ENCODE results near the gene DNTTIP2.
"Not testable (repeated sequence)": the region's sequence is repeated elsewhere in the genome, so short reads cannot be mapped to it uniquely, and the experiment has no call there.

The DNTTIP2 gene

DNA sequence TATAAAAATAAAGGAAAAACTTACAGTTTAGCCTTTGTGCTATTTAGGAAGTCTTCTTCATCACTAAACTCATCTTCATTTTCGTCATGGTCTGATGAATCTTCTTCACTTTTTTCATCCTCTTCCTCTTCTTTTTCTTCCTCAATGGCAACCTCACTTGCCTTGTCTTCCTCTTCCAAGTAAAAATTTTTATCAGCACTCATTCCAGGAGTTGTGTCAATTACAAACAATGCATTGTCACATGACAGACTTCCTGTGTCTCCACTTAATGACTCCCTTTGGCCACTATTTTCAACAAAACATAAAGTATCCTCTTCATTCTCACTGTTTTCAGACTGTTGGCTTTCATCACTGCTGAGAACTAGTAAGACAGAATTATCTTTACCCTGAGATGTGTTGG is 2.8 kb downstream of the DNTTIP2 start:
- no peak for DNase-seq

- DNase-seq = peak; percentile 77
These were observed 4.9 kb downstream of the DNTTIP2 start for GRCh38 chr1:93874025-93874651.

DNA sequence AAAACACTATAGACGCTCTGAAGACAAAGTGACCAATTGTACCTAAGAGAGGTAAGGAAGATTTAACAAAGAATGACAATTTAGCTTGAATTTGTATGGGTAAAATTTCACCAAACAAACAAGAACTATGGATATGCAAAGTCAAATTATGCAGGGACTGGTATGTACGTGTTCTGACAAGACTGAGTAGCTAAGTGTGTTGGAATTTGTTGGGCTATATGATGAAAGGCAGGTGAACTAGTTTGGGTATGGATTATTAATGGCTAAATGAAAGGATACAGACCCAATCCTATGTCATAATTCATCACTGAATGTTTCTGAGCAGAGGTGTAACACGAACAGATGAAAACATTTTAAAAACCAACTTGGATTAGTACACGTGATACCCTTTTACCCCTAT is 7.6 kb downstream of the DNTTIP2 start:
- DNase-seq = no peak

DNA sequence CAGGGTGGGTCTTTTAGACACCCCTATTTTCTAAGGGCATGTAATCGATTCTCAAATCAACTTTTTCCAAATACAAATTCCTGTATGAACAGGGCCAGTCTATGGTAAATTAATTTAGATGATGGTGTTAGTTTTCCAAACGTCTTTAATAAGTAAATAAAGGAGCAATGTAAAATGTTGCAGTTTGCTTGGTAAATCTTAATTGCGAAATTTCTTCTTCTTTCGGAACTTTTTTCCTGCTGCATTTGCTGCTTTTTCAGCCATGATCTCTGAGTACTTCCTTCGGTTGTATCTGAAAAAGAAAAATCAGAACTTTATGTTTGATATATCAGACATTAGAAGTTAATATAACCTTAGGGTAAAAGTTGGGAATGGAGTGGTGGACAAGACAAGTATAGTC is 9.4 kb downstream of the DNTTIP2 start:
- DNase-seq = no peak

DNA sequence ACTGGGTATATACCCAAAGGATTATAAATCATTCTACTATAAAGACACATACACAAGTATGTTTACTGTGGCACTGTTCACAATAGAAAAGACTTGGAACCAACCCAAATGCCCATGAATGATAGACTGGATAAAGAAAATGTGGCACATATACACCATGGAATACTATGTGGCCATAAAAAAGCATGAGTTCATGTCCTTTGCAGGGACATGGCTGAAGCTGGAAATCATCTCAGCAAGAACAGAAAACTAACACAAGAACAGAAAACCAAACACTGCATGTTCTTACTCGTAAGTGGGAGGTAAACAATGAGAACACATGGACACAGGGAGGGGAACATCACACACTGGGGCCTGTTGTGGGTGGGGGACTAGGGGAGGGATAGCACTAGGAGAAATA is 10.5 kb downstream of the DNTTIP2 start:
- DNase-seq = not testable (repeated sequence)

GRCh38 chr1:93865253-93865652 is 13.8 kb downstream of the DNTTIP2 start:
- no peak for DNase-seq

- DNase-seq = no peak
These were observed 14.8 kb downstream of the DNTTIP2 start for GRCh38 chr1:93864175-93864574.

DNA sequence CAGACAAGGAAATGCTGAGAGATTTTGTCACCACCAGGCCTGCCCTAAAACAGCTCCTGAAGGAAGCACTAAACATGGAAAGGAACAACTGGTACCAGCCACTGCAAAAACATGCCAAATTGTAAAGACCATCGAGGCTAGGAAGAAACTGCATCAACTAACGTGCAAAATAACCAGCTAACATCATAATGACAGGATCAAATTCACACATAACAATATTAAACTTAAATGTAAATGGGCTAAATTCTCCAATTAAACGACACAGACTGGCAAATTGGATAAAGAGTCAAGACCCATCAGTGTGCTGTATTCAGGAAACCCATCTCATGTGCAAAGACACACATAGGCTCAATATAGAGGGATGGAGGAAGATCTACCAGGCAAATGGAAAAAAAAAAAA is 21.4 kb downstream of the DNTTIP2 start:
- not testable (repeated sequence) for DNase-seq

GRCh38 chr1:93855983-93856382 is 23.0 kb downstream of the DNTTIP2 start:
- not testable (repeated sequence) for DNase-seq

GRCh38 chr1:93853940-93854339 is 25.1 kb downstream of the DNTTIP2 start:
- no peak for DNase-seq

GRCh38 chr1:93851878-93852277 is 27.1 kb downstream of the DNTTIP2 start:
- no peak for DNase-seq

DNA sequence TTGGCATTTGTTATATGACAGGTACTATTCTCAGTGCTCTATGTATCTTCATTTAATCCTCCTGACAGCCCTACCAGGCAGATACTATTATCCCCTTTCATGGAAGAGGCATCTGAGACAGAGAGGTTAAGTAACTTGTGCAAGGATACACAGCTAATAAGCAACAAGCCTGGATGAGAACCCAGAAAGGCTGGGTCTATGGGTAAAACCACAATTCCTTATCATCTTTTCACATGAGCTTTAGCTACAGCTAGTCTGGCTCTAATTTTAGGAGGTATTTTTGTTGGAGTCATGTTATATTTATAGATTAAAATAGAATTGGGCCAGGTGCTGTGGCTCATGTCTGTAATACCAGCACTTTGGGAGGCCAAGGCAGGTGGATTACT is 27.7 kb downstream of the DNTTIP2 start:
- peak; percentile 94 for DNase-seq

GRCh38 chr1:93850687-93851326 is 28.2 kb downstream of the DNTTIP2 start:
- DNase-seq = peak; percentile 55

- DNase-seq = no peak
These were observed 30.6 kb downstream of the DNTTIP2 start for GRCh38 chr1:93848350-93848883.

- DNase-seq = peak; percentile 78
These were observed 31.2 kb downstream of the DNTTIP2 start for GRCh38 chr1:93847811-93848288.

GRCh38 chr1:93846992-93847810 is 31.8 kb downstream of the DNTTIP2 start:
- peak; percentile 92 for DNase-seq

GRCh38 chr1:93846206-93846991 is 32.6 kb downstream of the DNTTIP2 start:
- DNase-seq = peak; percentile 94

DNA sequence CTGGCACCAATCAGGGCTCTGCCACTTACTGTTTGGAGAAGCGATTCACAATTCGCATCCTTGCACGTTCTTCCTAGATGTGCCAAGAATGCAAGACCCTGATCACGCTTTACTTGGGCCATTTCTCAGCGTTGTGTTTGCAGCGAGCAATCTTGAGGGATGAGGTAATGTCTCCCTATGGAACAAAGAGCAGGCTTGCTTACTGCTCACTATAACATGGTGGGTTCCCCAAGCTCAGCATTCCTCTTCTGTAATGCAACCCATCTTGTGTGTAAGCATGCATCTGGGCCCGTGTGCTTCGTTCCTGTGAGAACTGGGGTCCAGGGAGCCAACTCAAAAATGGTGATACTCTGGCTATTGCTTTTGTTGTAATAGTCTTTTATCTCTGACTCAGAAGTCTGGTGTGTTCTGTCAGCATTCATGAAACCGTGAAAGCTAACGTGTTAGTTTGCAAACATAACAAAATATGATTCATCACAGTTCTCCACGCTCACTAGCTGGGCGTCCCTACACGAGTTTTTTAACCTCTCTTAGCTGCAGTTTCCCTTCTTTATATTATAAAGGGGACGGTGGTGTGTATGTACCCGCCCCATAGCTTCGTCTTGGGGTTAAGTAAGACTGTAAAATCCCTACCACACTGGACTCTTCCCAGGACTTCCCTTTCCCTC is 33.3 kb downstream of the DNTTIP2 start:
- no peak for DNase-seq

DNA sequence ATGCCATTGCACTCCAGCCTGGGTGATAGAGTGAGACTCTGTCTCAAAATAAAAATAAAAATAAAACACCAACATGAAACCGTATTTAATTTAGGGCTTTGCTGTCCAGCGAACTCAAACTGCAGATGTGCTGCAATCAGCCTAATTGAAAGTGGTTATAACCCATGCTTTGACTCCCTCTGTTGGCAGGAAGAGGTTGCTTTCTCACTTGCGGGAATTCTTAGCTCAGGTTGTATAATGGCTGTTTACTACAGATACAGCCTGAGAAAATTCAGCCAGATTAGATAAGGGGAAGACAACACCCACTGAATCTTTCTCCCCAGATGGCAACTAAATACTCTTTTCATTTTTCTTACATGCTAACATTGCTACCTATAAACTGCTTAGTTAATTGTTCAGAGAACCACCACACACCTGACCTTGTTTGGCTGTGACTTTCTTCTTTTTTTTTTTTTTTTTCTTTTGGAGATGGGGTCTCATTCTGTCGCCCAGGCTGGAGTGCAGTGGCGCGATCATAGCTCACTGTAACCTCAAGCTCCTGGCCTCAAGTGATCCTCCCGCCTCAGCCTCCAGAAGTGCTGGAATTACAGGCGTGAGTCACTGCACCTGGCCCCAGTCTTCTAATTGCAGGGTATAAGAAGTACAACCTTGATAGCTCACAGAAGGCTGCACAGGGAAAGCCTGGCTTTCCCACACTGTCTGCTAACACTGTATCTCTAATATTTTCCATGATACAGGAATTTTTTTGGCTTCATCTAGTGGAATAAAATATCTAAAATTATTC is 34.6 kb downstream of the DNTTIP2 start:
- DNase-seq = peak; percentile 92

GRCh38 chr1:93842750-93843500 is 36.1 kb downstream of the DNTTIP2 start:
- DNase-seq = no peak

DNA sequence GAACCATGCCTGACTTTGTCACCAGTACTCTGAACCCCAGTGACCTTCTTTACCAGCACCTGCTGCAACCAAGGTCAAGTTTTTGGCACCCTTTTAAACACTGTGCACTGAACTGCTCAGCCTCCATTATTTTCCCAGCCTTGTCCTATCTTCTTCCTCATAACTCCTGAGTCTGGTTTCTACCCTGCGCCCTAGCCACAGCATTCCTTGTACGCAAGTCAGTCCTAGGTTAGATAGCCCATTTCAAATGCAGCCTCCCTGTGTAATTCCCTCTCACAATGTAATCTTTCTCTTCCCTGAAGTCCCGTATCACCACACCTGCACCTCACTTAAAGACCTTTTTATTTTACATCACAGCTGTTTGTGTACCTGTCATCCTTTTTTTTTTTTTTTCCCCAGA is 37.2 kb downstream of the DNTTIP2 start:
- no peak for DNase-seq

All from hematopoietic multipotent progenitor cell treated with erythropoietin and hydrocortisone succinate and interleukin-3 and kit ligand, for 6 days (in vitro differentiated cells).